Thoracic aorta (tissue), 2 donors: ENCODE data around the gene CERKL. TPM values are rescaled to one million over a fixed set of nuclear protein-coding genes. Genes with fewer than 3 reads are reported as not detected.

Experiments
- ATAC-seq: fragments of 150-250 bp; one replicate; pipeline ENCODE4 v1.8.0; 2017; ENCODE audit warnings: low read depth; ENCODE audit not compliant: insufficient number of reproducible peaks, low FRiP score
- DNase-seq: peaks from one replicate; pipeline ENCODE4 v3.0.0-alpha.2; 2020; ENCODE audit warnings: low spot score
- H3K27ac ChIP-seq, 2 donors: fragments of 200-600 bp; sonication (generic); 1 replicate in 1 of 2; 2 replicates in 1 of 2; pipeline ENCODE4 v1.5.1; 2016; ENCODE audit warnings: mild to moderate bottlenecking in 2 of 2, moderate library complexity in 2 of 2
- H3K27me3 ChIP-seq: fragments of 200-600 bp; sonication (generic); replicated peaks from 2 replicates; pipeline ENCODE4 v1.6.0; 2016; ENCODE audit warnings: mild to moderate bottlenecking; ENCODE audit not compliant: insufficient read depth
- H3K36me3 ChIP-seq: fragments of 200-600 bp; sonication (generic); one replicate; pipeline ENCODE4 v1.5.1; 2016
- H3K4me1 ChIP-seq, 2 donors: fragments of 200-600 bp; sonication (generic); 1 replicate in 1 of 2; 2 replicates in 1 of 2; pipeline versions ENCODE4 v1.5.1 to v1.6.0; 2016; ENCODE audit warnings: low read depth in 2 of 2, mild to moderate bottlenecking in 1 of 2; ENCODE audit not compliant: control insufficient read depth in 1 of 2
- H3K4me3 ChIP-seq: fragments of 200-600 bp; sonication (generic); 2 replicates; pipeline ENCODE4 v1.5.1; 2016; ENCODE audit warnings: mild to moderate bottlenecking
- H3K9me3 ChIP-seq: fragments of 200-600 bp; sonication (generic); 2 replicates; pipeline ENCODE4 v1.5.1; 2016
- total RNA-seq, 2 donors: library from RNA; depleted of rRNA; stranded (reverse); fragments of >200 nt; gene quantifications; one replicate each; pipeline versions ENCODE4 v1.1.0 to v1.2.3, GENCODE V29; 2016
- TF ChIP-seq, protein P1 (sequence below): fragments of 200-600 bp; sonication (generic); IDR thresholded peaks from one replicate; pipeline ENCODE4 v1.5.1; 2019; ENCODE audit warnings: antibody characterized with exemption

The CERKL gene
- total RNA-seq, 2 donors from 2014 or later: not detected

DNA sequence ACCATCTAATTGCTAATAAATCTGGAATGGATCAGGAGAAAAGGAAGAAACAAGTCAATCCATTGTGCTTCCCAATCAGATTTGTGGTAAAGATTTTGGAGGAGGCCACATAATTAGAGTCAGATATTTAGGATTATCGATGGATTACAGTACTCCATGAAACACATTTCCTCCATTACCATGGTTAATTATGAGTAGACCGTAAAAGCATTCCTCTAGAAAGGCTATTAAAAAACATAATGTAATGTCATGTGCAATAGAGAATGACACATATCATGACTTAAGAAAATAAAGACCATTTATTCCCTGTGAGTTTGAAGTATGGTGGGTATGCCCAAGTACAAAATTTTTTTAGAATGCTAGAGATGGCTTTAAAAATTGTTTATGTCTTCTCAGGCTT, 103.7 kb downstream of the CERKL start:
- no peak for DNase-seq
- TF ChIP-seq, protein P1, sequence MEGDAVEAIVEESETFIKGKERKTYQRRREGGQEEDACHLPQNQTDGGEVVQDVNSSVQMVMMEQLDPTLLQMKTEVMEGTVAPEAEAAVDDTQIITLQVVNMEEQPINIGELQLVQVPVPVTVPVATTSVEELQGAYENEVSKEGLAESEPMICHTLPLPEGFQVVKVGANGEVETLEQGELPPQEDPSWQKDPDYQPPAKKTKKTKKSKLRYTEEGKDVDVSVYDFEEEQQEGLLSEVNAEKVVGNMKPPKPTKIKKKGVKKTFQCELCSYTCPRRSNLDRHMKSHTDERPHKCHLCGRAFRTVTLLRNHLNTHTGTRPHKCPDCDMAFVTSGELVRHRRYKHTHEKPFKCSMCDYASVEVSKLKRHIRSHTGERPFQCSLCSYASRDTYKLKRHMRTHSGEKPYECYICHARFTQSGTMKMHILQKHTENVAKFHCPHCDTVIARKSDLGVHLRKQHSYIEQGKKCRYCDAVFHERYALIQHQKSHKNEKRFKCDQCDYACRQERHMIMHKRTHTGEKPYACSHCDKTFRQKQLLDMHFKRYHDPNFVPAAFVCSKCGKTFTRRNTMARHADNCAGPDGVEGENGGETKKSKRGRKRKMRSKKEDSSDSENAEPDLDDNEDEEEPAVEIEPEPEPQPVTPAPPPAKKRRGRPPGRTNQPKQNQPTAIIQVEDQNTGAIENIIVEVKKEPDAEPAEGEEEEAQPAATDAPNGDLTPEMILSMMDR: no peak
- no peak overlapping the region for H3K4me3 ChIP-seq
- no peaks in the 10 kb centered on the region for H3K9me3 ChIP-seq
- H3K36me3 ChIP-seq: no peaks in the 10 kb centered on the region
- H3K4me1 ChIP-seq: no peaks in the 10 kb centered on the region
- no peaks in the 10 kb centered on the region for H3K27me3 ChIP-seq
- no peak for ATAC-seq
- no peak overlapping the region for H3K27ac ChIP-seq

DNA sequence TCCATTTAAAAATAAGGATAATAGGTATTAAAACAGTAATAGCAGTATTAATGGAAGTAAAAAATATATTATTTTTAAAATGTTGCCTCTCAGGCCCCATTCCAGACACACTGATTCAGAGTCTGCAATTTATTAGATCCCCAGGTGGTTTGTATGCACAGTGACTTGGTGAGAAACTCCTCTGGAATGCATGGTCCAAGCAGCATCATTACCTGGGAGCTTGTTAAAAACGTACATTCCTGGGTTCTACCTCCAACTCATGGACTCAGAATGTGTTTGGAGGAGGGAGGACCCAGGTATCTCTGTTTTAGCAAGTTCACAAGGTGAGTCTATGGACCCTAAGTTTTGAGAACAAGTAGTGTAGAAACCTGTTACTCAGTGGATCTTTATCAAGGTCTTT, 104.1 kb downstream of the CERKL start:
- Histone ChIP-seq H3K36me3 (no peaks in the 10 kb centered on the region), H3K4me1 (no peaks in the 10 kb centered on the region), H3K27ac (no peak overlapping the region), H3K4me3 (no peak overlapping the region), H3K9me3 (no peaks in the 10 kb centered on the region), H3K27me3 (no peaks in the 10 kb centered on the region)
- TF ChIP-seq, protein P1: no peak
- no peak for DNase-seq
- ATAC-seq: no peak

DNA sequence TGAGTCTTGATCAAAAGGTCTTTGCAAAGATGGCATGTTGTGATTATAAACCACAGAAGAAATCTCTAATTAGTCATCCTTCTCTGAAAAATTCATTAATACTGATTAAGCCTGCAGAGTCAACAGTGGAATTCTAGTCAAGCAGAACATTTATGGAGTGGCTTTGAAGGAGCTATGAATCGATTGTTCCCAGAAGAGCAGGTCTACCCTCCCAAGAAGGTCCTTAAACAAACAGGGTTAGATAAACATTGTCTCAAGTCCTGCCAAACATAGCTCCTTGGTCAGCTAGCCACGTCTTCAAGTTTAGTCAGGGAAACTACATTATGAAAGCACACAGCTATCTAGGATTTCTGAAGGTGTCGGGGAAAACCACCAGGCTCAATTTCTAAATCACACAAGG, 110.8 kb downstream of the CERKL start:
- Histone ChIP-seq H3K9me3 (no peaks in the 10 kb centered on the region), H3K36me3 (no peaks in the 10 kb centered on the region), H3K27ac (no peak overlapping the region), H3K4me1 (no peaks in the 10 kb centered on the region), H3K4me3 (no peak overlapping the region), H3K27me3 (no peaks in the 10 kb centered on the region)
- no peak for ATAC-seq
- TF ChIP-seq, protein P1: no peak
- no peak for DNase-seq

DNA sequence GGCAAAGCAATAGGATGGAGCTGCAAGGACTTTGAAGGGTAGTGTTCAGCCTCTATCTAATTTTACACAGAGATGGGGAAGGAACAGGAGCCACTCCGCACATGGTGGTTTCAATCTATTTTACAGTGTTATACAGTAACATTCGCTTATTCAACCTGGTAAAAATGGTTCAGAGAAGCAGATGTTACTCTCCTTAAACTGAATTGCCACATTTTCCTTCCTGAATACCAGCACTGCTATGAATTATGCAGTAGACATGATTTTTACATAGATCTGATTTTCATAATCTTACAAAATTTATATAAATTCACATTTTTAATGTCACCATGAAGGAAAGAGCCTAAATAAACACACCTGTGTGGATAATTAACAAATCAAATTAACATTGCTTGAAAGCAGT, 114.7 kb downstream of the CERKL start:
- H3K27ac ChIP-seq: no peak overlapping the region
- H3K4me3 ChIP-seq: no peak overlapping the region
- no peaks in the 10 kb centered on the region for H3K9me3 ChIP-seq
- H3K27me3 ChIP-seq: no peaks in the 10 kb centered on the region
- DNase-seq (no peak), ATAC-seq (no peak)
- H3K4me1 ChIP-seq: no peaks in the 10 kb centered on the region
- TF ChIP-seq, protein P1: no peak
- H3K36me3 ChIP-seq: no peaks in the 10 kb centered on the region

DNA sequence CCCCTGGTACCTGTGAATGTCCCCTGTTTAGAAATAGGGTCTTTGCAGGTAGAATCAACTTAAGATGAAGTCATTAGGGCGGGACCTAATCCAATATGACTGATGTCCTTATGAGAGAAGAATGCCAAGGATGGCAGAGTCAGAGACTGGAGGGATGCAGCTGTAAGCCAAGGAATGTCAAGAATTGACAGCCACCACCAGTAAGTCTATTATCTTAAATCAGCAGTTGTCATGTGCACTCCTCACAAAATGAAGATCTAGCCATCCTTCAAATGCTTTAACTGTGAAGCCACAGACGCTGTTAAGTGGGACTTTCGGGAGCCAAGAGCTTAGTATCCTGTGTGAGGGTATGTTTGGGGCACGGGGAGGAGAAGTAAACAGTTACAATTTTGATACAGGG, 116.5 kb downstream of the CERKL start:
- Histone ChIP-seq H3K4me1 (no peaks in the 10 kb centered on the region), H3K9me3 (no peaks in the 10 kb centered on the region), H3K36me3 (no peaks in the 10 kb centered on the region), H3K27ac (no peak overlapping the region), H3K27me3 (no peaks in the 10 kb centered on the region), H3K4me3 (no peak overlapping the region)
- TF ChIP-seq, protein P1: no peak
- DNase-seq (no peak), ATAC-seq (no peak)
